ENCODE results near the gene KCNA3. TPM values are rescaled to one million over a fixed set of nuclear protein-coding genes. Genes with fewer than 3 reads are reported as not detected.

Gene KCNA3
- not detected in 2 replicates for total RNA-seq

DNA sequence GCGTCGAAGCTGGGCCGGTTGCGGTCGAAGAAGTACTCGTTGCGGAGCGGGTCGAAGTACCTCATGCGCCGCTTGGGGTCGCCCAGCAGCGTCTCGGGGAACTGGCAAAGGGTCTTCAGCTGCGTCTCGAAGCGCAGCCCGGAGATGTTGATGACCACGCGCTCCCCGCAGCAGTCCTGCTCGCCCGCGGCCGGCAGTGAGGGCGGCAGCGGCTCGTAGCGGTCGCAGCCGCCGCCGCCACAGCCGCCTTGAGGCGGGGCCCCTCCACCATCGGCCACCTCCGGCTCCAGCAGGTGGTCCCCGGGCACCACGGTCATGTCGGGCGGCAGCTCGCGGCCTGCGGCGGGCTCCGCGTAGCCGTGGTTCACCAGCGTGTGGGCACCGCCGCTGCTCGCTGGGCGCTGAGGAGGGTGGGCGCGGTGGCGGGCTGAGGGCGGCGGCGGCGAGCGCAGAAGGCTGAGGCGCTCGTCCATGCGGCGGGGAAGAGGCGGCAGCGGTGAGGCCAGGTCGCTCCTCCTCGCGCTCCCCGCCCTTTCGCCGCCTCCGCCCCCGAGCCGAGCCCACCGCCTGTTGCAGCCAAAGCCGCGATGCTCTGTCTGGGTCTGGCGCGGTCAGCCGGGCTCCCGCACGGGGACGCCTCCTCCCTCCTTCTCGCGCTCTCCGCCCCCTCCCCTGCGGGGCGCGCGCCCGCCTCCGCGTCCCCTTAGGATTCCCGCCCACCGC is at the start of gene KCNA3:
TSS of gene KCNA3 (minus strand) at position 604 of the 723 bp plus-strand sequence. CDS start at position 473, 131 bp downstream.

Other genes with a start within 250 kb of the KCNA3 start
- not detected in 2 replicates for gene PROK1, start 223.8 kb downstream of the KCNA3 start, total RNA-seq
- not detected in 2 replicates for gene KCNA10, start 155.8 kb downstream of the KCNA3 start, total RNA-seq
- not detected in 2 replicates for gene KCNA2, start 68.6 kb downstream of the KCNA3 start, total RNA-seq
- gene CD53, start 198.2 kb upstream of the KCNA3 start, total RNA-seq: not detected in 2 replicates

Data from thoracic aorta endothelial cell (primary cell).